MM.1S (cell line): ENCODE results near the gene GTF2H4.

Experiments used
- DNase-seq: peaks from one replicate; pipeline ENCODE4 v3.0.0-alpha.2; 2015
- H2AFZ ChIP-seq: fragments of 300-600 bp; sonication (generic); 2 replicates; pipeline ENCODE4 v1.6.0; 2016; ENCODE audit warnings: antibody characterized with exemption, low read length
- H3F3A ChIP-seq: fragments of 300-600 bp; sonication (generic); 2 replicates; pipeline ENCODE4 v1.6.1; 2016; ENCODE audit warnings: mild to moderate bottlenecking, antibody characterized with exemption, low read length, moderate library complexity, mixed read lengths; ENCODE audit not compliant: insufficient read depth
- H3K27ac ChIP-seq: fragments of 300-600 bp; sonication (generic); 2 replicates; pipeline ENCODE4 v1.5.1; 2016; ENCODE audit warnings: mild to moderate bottlenecking, low read length
- H3K27me3 ChIP-seq: fragments of 300-600 bp; sonication (generic); replicated peaks from 2 replicates; pipeline ENCODE4 v1.6.0; 2016; ENCODE audit warnings: low read length; ENCODE audit not compliant: insufficient read depth
- H3K36me3 ChIP-seq: fragments of 300-600 bp; sonication (generic); replicated peaks from 2 replicates; pipeline ENCODE4 v1.6.1; 2016; ENCODE audit warnings: mild to moderate bottlenecking, low read length, mixed read lengths; ENCODE audit not compliant: insufficient read depth
- H3K4me1 ChIP-seq: fragments of 300-600 bp; sonication (generic); 2 replicates; pipeline ENCODE4 v1.6.1; 2016; ENCODE audit warnings: low read length, mixed read lengths
- H3K4me2 ChIP-seq: fragments of 300-600 bp; sonication (generic); 2 replicates; pipeline ENCODE4 v1.6.0; 2016; ENCODE audit warnings: low read depth, low read length
- H3K4me3 ChIP-seq: fragments of 300-600 bp; sonication (generic); 2 replicates; pipeline ENCODE4 v1.5.1; 2016; ENCODE audit warnings: low read length, mixed read lengths
- H3K79me2 ChIP-seq: fragments of 300-600 bp; sonication (generic); 2 replicates; pipeline ENCODE4 v1.6.1; 2016; ENCODE audit warnings: mixed run types, low read length, mixed read lengths
- H3K9ac ChIP-seq: fragments of 300-600 bp; sonication (generic); 2 replicates; pipeline ENCODE4 v1.6.1; 2016; ENCODE audit warnings: low read length, mixed read lengths
- H3K9me2 ChIP-seq: fragments of 300-600 bp; sonication (generic); replicated peaks from 2 replicates; pipeline ENCODE4 v1.6.1; 2016; ENCODE audit warnings: mild to moderate bottlenecking, low read length, mixed read lengths; ENCODE audit not compliant: insufficient read depth
- H3K9me3 ChIP-seq: fragments of 300-600 bp; sonication (generic); replicated peaks from 2 replicates; pipeline ENCODE4 v1.6.1; 2016; ENCODE audit warnings: mild to moderate bottlenecking, low read length, mixed read lengths; ENCODE audit not compliant: insufficient read depth
- H4K20me1 ChIP-seq: fragments of 300-600 bp; sonication (generic); 2 replicates; pipeline ENCODE4 v1.6.1; 2016; ENCODE audit warnings: mild to moderate bottlenecking, low read length, moderate library complexity, mixed read lengths; ENCODE audit not compliant: insufficient read depth
- EZH2 ChIP-seq: fragments of 300-600 bp; sonication (generic); optimal IDR thresholded peaks from 2 replicates; pipeline ENCODE3; 2017; ENCODE audit warnings: low read depth, mild to moderate bottlenecking, antibody characterized with exemption, low read length, mixed read lengths
- EZH2phosphoT487 ChIP-seq: fragments of 300-600 bp; sonication (generic); IDR thresholded peaks from 2 replicates; pipeline ENCODE4 v1.6.1; 2018; ENCODE audit warnings: antibody characterized with exemption, low read length
- TF ChIP-seq, protein P1 (sequence below): fragments of 300-600 bp; sonication (generic); IDR thresholded peaks from 2 replicates; pipeline ENCODE4 v1.5.1; 2016; ENCODE audit warnings: antibody characterized with exemption, low read length, mixed read lengths

GTF2H4 gene

DNA sequence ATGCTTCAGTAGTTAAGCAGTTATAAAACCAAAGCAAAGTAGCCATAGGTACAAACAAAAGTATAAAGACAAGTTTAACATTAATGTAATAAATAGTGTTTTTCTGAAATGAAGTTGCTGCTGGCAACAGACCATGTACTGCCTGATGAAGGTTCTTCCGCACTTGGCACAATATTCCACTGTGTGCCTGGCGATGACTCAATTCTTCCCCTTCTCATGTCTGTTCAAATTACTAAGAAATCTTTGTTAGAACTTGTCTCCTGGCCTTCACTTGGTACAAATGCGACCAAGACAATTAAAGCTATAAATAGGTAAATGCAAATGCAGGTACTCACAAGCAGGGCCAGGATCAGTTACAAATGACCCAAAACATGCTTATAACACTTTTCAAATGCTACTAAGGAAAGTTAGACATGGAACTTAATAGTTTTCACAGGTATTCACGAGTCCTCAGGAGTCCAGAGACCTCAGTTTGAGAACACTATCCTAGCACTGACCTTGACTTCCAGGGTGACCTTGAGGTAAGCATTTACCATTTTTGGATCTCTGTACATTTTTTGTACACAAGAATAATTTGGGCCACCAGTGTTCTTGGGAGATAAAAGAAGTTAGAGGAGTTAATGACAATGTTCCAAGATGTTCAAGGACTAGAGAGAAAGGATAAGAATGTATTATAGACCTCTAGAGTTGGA is 31.8 kb upstream of the GTF2H4 start:
- no peak for DNase-seq

GRCh38 chr6:30877419-30878262 is 30.4 kb upstream of the GTF2H4 start:
- Histone ChIP-seq H3F3A (no peaks in the 10 kb centered on the region), H3K9me2 (no peaks in the 10 kb centered on the region), H3K36me3 (no peaks in the 10 kb centered on the region), H3K27me3 (peaks cover 23% of the 10 kb centered on the region), H2AFZ (no peak overlapping the region), H3K9me3 (no peaks in the 10 kb centered on the region), H3K4me3 (peak overlapping the region; percentile 14; the same call in 1 of the 2 replicates), H3K27ac (no peak overlapping the region), H3K9ac (no peak overlapping the region), H3K4me2 (peak overlapping the region; percentile 53), H4K20me1 (no peaks in the 10 kb centered on the region), H3K4me1 (no peaks in the 10 kb centered on the region; the same call in 1 of the 2 replicates), H3K79me2 (no peaks in the 10 kb centered on the region)
- DNase-seq: peak; percentile 64
- TF ChIP-seq, protein P1, sequence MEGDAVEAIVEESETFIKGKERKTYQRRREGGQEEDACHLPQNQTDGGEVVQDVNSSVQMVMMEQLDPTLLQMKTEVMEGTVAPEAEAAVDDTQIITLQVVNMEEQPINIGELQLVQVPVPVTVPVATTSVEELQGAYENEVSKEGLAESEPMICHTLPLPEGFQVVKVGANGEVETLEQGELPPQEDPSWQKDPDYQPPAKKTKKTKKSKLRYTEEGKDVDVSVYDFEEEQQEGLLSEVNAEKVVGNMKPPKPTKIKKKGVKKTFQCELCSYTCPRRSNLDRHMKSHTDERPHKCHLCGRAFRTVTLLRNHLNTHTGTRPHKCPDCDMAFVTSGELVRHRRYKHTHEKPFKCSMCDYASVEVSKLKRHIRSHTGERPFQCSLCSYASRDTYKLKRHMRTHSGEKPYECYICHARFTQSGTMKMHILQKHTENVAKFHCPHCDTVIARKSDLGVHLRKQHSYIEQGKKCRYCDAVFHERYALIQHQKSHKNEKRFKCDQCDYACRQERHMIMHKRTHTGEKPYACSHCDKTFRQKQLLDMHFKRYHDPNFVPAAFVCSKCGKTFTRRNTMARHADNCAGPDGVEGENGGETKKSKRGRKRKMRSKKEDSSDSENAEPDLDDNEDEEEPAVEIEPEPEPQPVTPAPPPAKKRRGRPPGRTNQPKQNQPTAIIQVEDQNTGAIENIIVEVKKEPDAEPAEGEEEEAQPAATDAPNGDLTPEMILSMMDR: peak; percentile 84
- no peak for TF ChIP-seq EZH2

More for the DNA sequence above, 31.8 kb upstream of the GTF2H4 start:
- Histone ChIP-seq H3K9me3 (no peaks in the 10 kb centered on the region), H3K9ac (no peak overlapping the region), H3K4me2 (no peak overlapping the region), H3K9me2 (no peaks in the 10 kb centered on the region), H3K36me3 (no peaks in the 10 kb centered on the region), H4K20me1 (no peaks in the 10 kb centered on the region), H3K27me3 (peaks cover 10% of the 10 kb centered on the region), H2AFZ (no peak overlapping the region), H3K4me1 (no peaks in the 10 kb centered on the region; the same call in 1 of the 2 replicates), H3K79me2 (no peaks in the 10 kb centered on the region), H3K27ac (no peak overlapping the region), H3F3A (no peaks in the 10 kb centered on the region), H3K4me3 (no peak overlapping the region)
- TF ChIP-seq EZH2phosphoT487 (no peak), EZH2 (no peak)
- TF ChIP-seq, protein P1: no peak

- H2AFZ ChIP-seq: no peak overlapping the region
- TF ChIP-seq EZH2: no peak
- TF ChIP-seq, protein P1: no peak
- no peak for TF ChIP-seq EZH2phosphoT487
- H3K9ac ChIP-seq: no peak overlapping the region
- H3K4me2 ChIP-seq: no peak overlapping the region
- H3K27ac ChIP-seq: no peak overlapping the region
- no peaks in the 10 kb centered on the region for H3K9me2 ChIP-seq
- H3K9me3 ChIP-seq: no peaks in the 10 kb centered on the region
- no peak overlapping the region for H3K4me3 ChIP-seq
- no peaks in the 10 kb centered on the region for H4K20me1 ChIP-seq
- H3F3A ChIP-seq: no peaks in the 10 kb centered on the region
- no peaks in the 10 kb centered on the region; the same call in 1 of the 2 replicates for H3K4me1 ChIP-seq
- H3K79me2 ChIP-seq: no peaks in the 10 kb centered on the region
- DNase-seq: no peak
- peaks cover 34% of the 10 kb centered on the region for H3K27me3 ChIP-seq
- no peaks in the 10 kb centered on the region for H3K36me3 ChIP-seq
Measured at GRCh38 chr6:30879684-30880427, 28.2 kb upstream of the GTF2H4 start.
